ENCODE results near the gene AUTS2. TPM values are rescaled to one million over a fixed set of nuclear protein-coding genes. Genes with fewer than 3 reads are reported as not detected.

The AUTS2 gene
- total and polyA plus RNA-seq, 4 experiments from 2014 or later, result 3.4 to 35.2 (median 25.5) TPM

GRCh38 chr7:70299472-70299807 is 701.2 kb downstream of the AUTS2 start:
- POLR2A ChIA-PET (ENCODE audit: partially characterized antibody), result no interaction called here
- no peaks in the 10 kb centered on the region for H3K9me3 ChIP-seq (ENCODE audit: control insufficient read depth in 1 of 2, low read length in 2 of 2)
- Mint-ChIP-seq H3K4me3 (no peak overlapping the region), H3K36me3 (no peaks in the 10 kb centered on the region), H3K27me3 (no peaks in the 10 kb centered on the region), H3K4me1 (peaks cover 8 to 45% (median 15%) of the 10 kb centered on the region in 4 donors), H3K27ac (no peak overlapping the region), H3K9me3 (peaks cover 0 to 3% (median 0%) of the 10 kb centered on the region in 8 donors)
- DNase-seq, result no peak
- intact Hi-C loops (cut with micrococcal nuclease), result no loop called here
- H3K27ac ChIP-seq (ENCODE audit: low read depth, low read length), result no peak overlapping the region
- H3K4me1 ChIP-seq (ENCODE audit: insufficient read depth, low read length), result no peaks in the 10 kb centered on the region
- no peaks in the 10 kb centered on the region for H3K36me3 ChIP-seq (ENCODE audit: insufficient read depth, low read length)
- H3K27me3 ChIP-seq (ENCODE audit: insufficient read depth, low read length), result no peaks in the 10 kb centered on the region
- CTCF ChIA-PET (ENCODE audit: partially characterized antibody), result no interaction called here
- H3K4me3 ChIP-seq (ENCODE audit: low read length in 2 of 2), result no peak overlapping the region

- Mint-ChIP-seq H3K9me3 (peaks cover 0 to 4% (median 1%) of the 10 kb centered on the region in 8 donors), H3K4me3 (peak overlapping the region in 3 of 8 donors; percentile 26 to 41 (median 34)), H3K36me3 (no peaks in the 10 kb centered on the region), H3K27me3 (no peaks in the 10 kb centered on the region), H3K4me1 (peaks cover 8 to 52% (median 16%) of the 10 kb centered on the region in 4 donors), H3K27ac (no peak overlapping the region)
- H3K27me3 ChIP-seq (ENCODE audit: insufficient read depth, low read length), result no peaks in the 10 kb centered on the region
- intact Hi-C loops (cut with micrococcal nuclease), result no loop called here
- H3K4me3 ChIP-seq (ENCODE audit: low read length in 2 of 2), result no peak overlapping the region
- H3K36me3 ChIP-seq (ENCODE audit: insufficient read depth, low read length), result no peaks in the 10 kb centered on the region
- no peak overlapping the region for H3K27ac ChIP-seq (ENCODE audit: low read depth, low read length)
- H3K4me1 ChIP-seq (ENCODE audit: insufficient read depth, low read length), result no peaks in the 10 kb centered on the region
- no peaks in the 10 kb centered on the region for H3K9me3 ChIP-seq (ENCODE audit: control insufficient read depth in 1 of 2, low read length in 2 of 2)
- ChIA-PET CTCF (ENCODE audit: partially characterized antibody) (no interaction called here), POLR2A (ENCODE audit: partially characterized antibody) (no interaction called here)
- no peak for DNase-seq
These were observed 703.5 kb downstream of the AUTS2 start for GRCh38 chr7:70301673-70302185.

- Histone ChIP-seq H3K4me3 (ENCODE audit: low read length in 2 of 2) (no peak overlapping the region), H3K9me3 (ENCODE audit: control insufficient read depth in 1 of 2, low read length in 2 of 2) (no peaks in the 10 kb centered on the region), H3K4me1 (ENCODE audit: insufficient read depth, low read length) (peaks cover 12% of the 10 kb centered on the region), H3K36me3 (ENCODE audit: insufficient read depth, low read length) (no peaks in the 10 kb centered on the region), H3K27me3 (ENCODE audit: insufficient read depth, low read length) (no peaks in the 10 kb centered on the region), H3K27ac (ENCODE audit: low read depth, low read length) (no peak overlapping the region)
- Mint-ChIP-seq H3K4me3 (peak overlapping the region in 3 of 8 donors; percentile 5 to 21 (median 17)), H3K36me3 (no peaks in the 10 kb centered on the region), H3K27me3 (no peaks in the 10 kb centered on the region), H3K9me3 (peaks cover 0 to 3% (median 0%) of the 10 kb centered on the region in 8 donors), H3K27ac (peak overlapping the region in 2 of 7 donors; percentile 20 to 24), H3K4me1 (peaks cover 19 to 62% (median 25%) of the 10 kb centered on the region in 4 donors)
- POLR2A ChIA-PET (ENCODE audit: partially characterized antibody), result no interaction called here
- CTCF ChIA-PET (ENCODE audit: partially characterized antibody), result no interaction called here
- peak in 1 of 5 donors; percentile 20 for DNase-seq
- intact Hi-C loops (cut with micrococcal nuclease), result no loop called here
These were observed 705.0 kb downstream of the AUTS2 start for GRCh38 chr7:70303309-70303708.

- CTCF ChIA-PET (ENCODE audit: partially characterized antibody), result no interaction called here
- Mint-ChIP-seq H3K36me3 (no peaks in the 10 kb centered on the region), H3K27me3 (no peaks in the 10 kb centered on the region), H3K4me1 (peaks cover 19 to 66% (median 27%) of the 10 kb centered on the region in 4 donors), H3K27ac (peak overlapping the region in 3 of 7 donors; percentile 5 to 24 (median 20)), H3K9me3 (peaks cover 0 to 3% (median 0%) of the 10 kb centered on the region in 8 donors), H3K4me3 (peak overlapping the region in 2 of 8 donors; percentile 5 to 17)
- Histone ChIP-seq H3K9me3 (ENCODE audit: control insufficient read depth in 1 of 2, low read length in 2 of 2) (no peaks in the 10 kb centered on the region), H3K4me3 (ENCODE audit: low read length in 2 of 2) (no peak overlapping the region), H3K4me1 (ENCODE audit: insufficient read depth, low read length) (peaks cover 16% of the 10 kb centered on the region), H3K27me3 (ENCODE audit: insufficient read depth, low read length) (no peaks in the 10 kb centered on the region), H3K36me3 (ENCODE audit: insufficient read depth, low read length) (no peaks in the 10 kb centered on the region), H3K27ac (ENCODE audit: low read depth, low read length) (no peak overlapping the region)
- intact Hi-C loops (cut with micrococcal nuclease), result no loop called here
- POLR2A ChIA-PET (ENCODE audit: partially characterized antibody), result no interaction called here
- DNase-seq, result no peak
These were observed 705.5 kb downstream of the AUTS2 start for GRCh38 chr7:70303780-70304179.

- ChIA-PET CTCF (ENCODE audit: partially characterized antibody) (interaction anchor here (0.6 kb wide), 1 partner anchor 55 kb away, joined by 3 read pairs; no protein-coding TSS in a partner anchor), POLR2A (ENCODE audit: partially characterized antibody) (no interaction called here)
- Mint-ChIP-seq H3K27ac (peak overlapping the region in 2 of 7 donors; percentile 11 to 35), H3K4me3 (peak overlapping the region in 1 of 8 donors; percentile 47), H3K27me3 (no peaks in the 10 kb centered on the region), H3K9me3 (peaks cover 0 to 5% (median under 1%) of the 10 kb centered on the region in 8 donors), H3K36me3 (peaks cover 0 to 4% of the 10 kb centered on the region in 2 donors), H3K4me1 (peaks cover 22 to 74% (median 32%) of the 10 kb centered on the region in 4 donors)
- Histone ChIP-seq H3K27ac (ENCODE audit: low read depth, low read length) (no peak overlapping the region), H3K27me3 (ENCODE audit: insufficient read depth, low read length) (no peaks in the 10 kb centered on the region), H3K9me3 (ENCODE audit: control insufficient read depth in 1 of 2, low read length in 2 of 2) (no peaks in the 10 kb centered on the region), H3K36me3 (ENCODE audit: insufficient read depth, low read length) (no peaks in the 10 kb centered on the region), H3K4me1 (ENCODE audit: insufficient read depth, low read length) (peaks cover 25% of the 10 kb centered on the region), H3K4me3 (ENCODE audit: low read length in 2 of 2) (no peak overlapping the region)
- DNase-seq, result no peak
- intact Hi-C loops (cut with micrococcal nuclease), result no loop called here
These were observed 707.9 kb downstream of the AUTS2 start for GRCh38 chr7:70306173-70306572.

- Mint-ChIP-seq H3K27me3 (no peaks in the 10 kb centered on the region), H3K4me3 (peak overlapping the region in 7 of 8 donors; percentile 10 to 72 (median 55)), H3K27ac (peak overlapping the region; percentile 61 to 95 (median 81)), H3K36me3 (peaks cover 0 to 4% of the 10 kb centered on the region in 2 donors), H3K9me3 (peaks cover 0 to 6% (median 3%) of the 10 kb centered on the region in 8 donors), H3K4me1 (peaks cover 17 to 71% (median 33%) of the 10 kb centered on the region in 4 donors)
- Histone ChIP-seq H3K27ac (ENCODE audit: low read depth, low read length) (peak overlapping the region; percentile 0), H3K4me3 (ENCODE audit: low read length in 2 of 2) (no peak overlapping the region), H3K36me3 (ENCODE audit: insufficient read depth, low read length) (no peaks in the 10 kb centered on the region), H3K9me3 (ENCODE audit: control insufficient read depth in 1 of 2, low read length in 2 of 2) (no peaks in the 10 kb centered on the region), H3K27me3 (ENCODE audit: insufficient read depth, low read length) (no peaks in the 10 kb centered on the region), H3K4me1 (ENCODE audit: insufficient read depth, low read length) (peaks cover 32% of the 10 kb centered on the region)
- intact Hi-C loops (cut with micrococcal nuclease), result no loop called here
- ChIA-PET CTCF (ENCODE audit: partially characterized antibody) (interaction anchor here (1.1 to 1.4 kb wide), 4 partner anchors 8 to 114 kb away, joined by 3 to 7 read pairs (median 5); no protein-coding TSS in a partner anchor), POLR2A (ENCODE audit: partially characterized antibody) (interaction anchor here (0.7 to 1.3 kb wide), 7 partner anchors 9 to 388 kb away, joined by 3 to 11 read pairs (median 4); no protein-coding TSS in a partner anchor)
- peak in 4 of 5 donors; percentile 35 to 71 (median 58) for DNase-seq
These were observed 709.4 kb downstream of the AUTS2 start for GRCh38 chr7:70307544-70308106.

- POLR2A ChIA-PET (ENCODE audit: partially characterized antibody), result interaction anchor here (0.9 to 1.6 kb wide), 3 partner anchors 23 to 384 kb away, joined by 3 to 5 read pairs (median 4); no protein-coding TSS in a partner anchor
These were observed 714.1 kb downstream of the AUTS2 start for GRCh38 chr7:70312336-70312735.

More at GRCh38 chr7:70312336-70312735, 714.1 kb downstream of the AUTS2 start:
- Histone ChIP-seq H3K36me3 (ENCODE audit: insufficient read depth, low read length) (no peaks in the 10 kb centered on the region), H3K9me3 (ENCODE audit: control insufficient read depth in 1 of 2, low read length in 2 of 2) (no peaks in the 10 kb centered on the region), H3K4me3 (ENCODE audit: low read length in 2 of 2) (no peak overlapping the region), H3K4me1 (ENCODE audit: insufficient read depth, low read length) (peaks cover 37% of the 10 kb centered on the region), H3K27ac (ENCODE audit: low read depth, low read length) (no peak overlapping the region), H3K27me3 (ENCODE audit: insufficient read depth, low read length) (no peaks in the 10 kb centered on the region)
- H3K4me1 Mint-ChIP-seq, result peaks cover 14 to 68% (median 36%) of the 10 kb centered on the region in 4 donors
- intact Hi-C loops (cut with micrococcal nuclease), result no loop called here
- H3K9me3 Mint-ChIP-seq, result peaks cover 0 to 11% (median 4%) of the 10 kb centered on the region in 8 donors
- H3K4me3 Mint-ChIP-seq, result peak overlapping the region in 7 of 8 donors; percentile 48 to 82 (median 71)
- no peaks in the 10 kb centered on the region for H3K27me3 Mint-ChIP-seq
- peak overlapping the region in 6 of 7 donors; percentile 53 to 84 (median 76) for H3K27ac Mint-ChIP-seq
- peak in 4 of 5 donors; percentile 23 to 57 (median 42) for DNase-seq
- peaks cover 2 to 9% of the 10 kb centered on the region in 2 donors for H3K36me3 Mint-ChIP-seq
- CTCF ChIA-PET (ENCODE audit: partially characterized antibody), result interaction anchor here (0.7 to 1.0 kb wide), 2 partner anchors 382 to 386 kb away, joined by 3 read pairs; no protein-coding TSS in a partner anchor

All from CD4-positive, alpha-beta memory T cell (primary cell).